OCI-M1 (cell line): Measurements from ENCODE around the gene RNF212.
"Not testable (repeated sequence)": the region's sequence is repeated elsewhere in the genome, so short reads cannot be mapped to it uniquely, and the experiment has no call there.

Source experiments
- DNase-seq: peaks from one replicate; lab custom pipeline; 2025; lab: John Stamatoyannopoulos, UW

RNF212 gene

GRCh38 chr4:1065732-1066131, 47.6 kb downstream of the RNF212 start:
- no peak for DNase-seq

- no peak for DNase-seq
These were observed 50.9 kb downstream of the RNF212 start for GRCh38 chr4:1062419-1062818.

- no peak for DNase-seq
These were observed 51.6 kb downstream of the RNF212 start for GRCh38 chr4:1061760-1062159.

- DNase-seq, result no peak
These were observed 52.2 kb downstream of the RNF212 start for GRCh38 chr4:1061056-1061700.

- no peak for DNase-seq
These were observed 52.7 kb downstream of the RNF212 start for GRCh38 chr4:1060621-1061020.

- no peak for DNase-seq
These were observed 53.2 kb downstream of the RNF212 start for GRCh38 chr4:1060121-1060520.

GRCh38 chr4:1058997-1059665, 54.2 kb downstream of the RNF212 start:
- no peak for DNase-seq

GRCh38 chr4:1058198-1058996, 55.0 kb downstream of the RNF212 start:
- DNase-seq, result no peak

GRCh38 chr4:1057403-1057745, 56.0 kb downstream of the RNF212 start:
- no peak for DNase-seq

- no peak for DNase-seq
These were observed 56.5 kb downstream of the RNF212 start for GRCh38 chr4:1056671-1057402.

GRCh38 chr4:1055721-1056590, 57.4 kb downstream of the RNF212 start:
- DNase-seq, result no peak

GRCh38 chr4:1055243-1055701, 58.1 kb downstream of the RNF212 start:
- not testable (repeated sequence) for DNase-seq

- DNase-seq, result not testable (repeated sequence)
These were observed 58.6 kb downstream of the RNF212 start for GRCh38 chr4:1054696-1055242.

- not testable (repeated sequence) for DNase-seq
These were observed 59.5 kb downstream of the RNF212 start for GRCh38 chr4:1053891-1054290.

- no peak for DNase-seq
These were observed 60.2 kb downstream of the RNF212 start for GRCh38 chr4:1053080-1053661.

- no peak for DNase-seq
These were observed 61.1 kb downstream of the RNF212 start for GRCh38 chr4:1052231-1052671.

GRCh38 chr4:1051472-1051871, 61.9 kb downstream of the RNF212 start:
- DNase-seq, result no peak

- no peak for DNase-seq
These were observed 62.7 kb downstream of the RNF212 start for GRCh38 chr4:1050486-1051213.

GRCh38 chr4:1049591-1049905, 63.8 kb downstream of the RNF212 start:
- DNase-seq, result no peak
